K562 (cell line): Measurements from ENCODE around the gene UTS2R.

Experiments used
- GMEB1 ChIP-seq: fragments of 250-450 bp; sonication (Bioruptor Pico); IDR thresholded peaks from 2 replicates; pipeline ENCODE4 v1.4.0; 2020; ENCODE audit warnings: mild to moderate bottlenecking
- KLF16 ChIP-seq: IDR thresholded peaks from 2 replicates; pipeline ENCODE4 v1.6.1; 2016; ENCODE audit warnings: antibody characterized with exemption
- USF1 ChIP-seq: sonication (generic); formaldehyde crosslinking; IDR thresholded peaks from 2 replicates; pipeline ENCODE4 v1.9.0; 2022; ENCODE audit warnings: mild to moderate bottlenecking, missing genetic modification reagents
- ZNF12 ChIP-seq: sonication (generic); formaldehyde crosslinking; IDR thresholded peaks from 2 replicates; pipeline ENCODE4 v1.4.0; 2020; ENCODE audit warnings: mild to moderate bottlenecking, missing genetic modification reagents
- ZNF146 ChIP-seq: IDR thresholded peaks from one replicate; pipeline ENCODE4 v1.6.1; 2018; ENCODE audit warnings: missing compliant biosample characterization; ENCODE audit not compliant: unreplicated experiment
- TF ChIP-seq, protein P1 (sequence below), 3 experiments: IDR thresholded peaks in 2 of 3; conservative IDR thresholded peaks in 1 of 3; 2 replicates each; pipeline ENCODE4 v1.5.1; 2011 to 2012; ENCODE audit warnings: low read length in 3 of 3, mild to moderate bottlenecking in 3 of 3, control low read depth in 2 of 3, improper control_type of control experiment in 1 of 3, inconsistent platforms in 1 of 3, low read depth in 1 of 3, mixed read lengths in 1 of 3, moderate library complexity in 1 of 3; ENCODE audit not compliant: insufficient read depth in 2 of 3

GRCh38 chr17:82388922-82389283 is 17.3 kb downstream of the UTS2R start:
- TF ChIP-seq ZNF12 (CRISPR knock-in tag) (no peak), GMEB1 (CRISPR knock-in tag) (no peak), USF1 (CRISPR knock-in tag) (no peak), ZNF146 (CRISPR knock-in tag) (no peak), KLF16 (no peak)
- TF ChIP-seq, protein P1, sequence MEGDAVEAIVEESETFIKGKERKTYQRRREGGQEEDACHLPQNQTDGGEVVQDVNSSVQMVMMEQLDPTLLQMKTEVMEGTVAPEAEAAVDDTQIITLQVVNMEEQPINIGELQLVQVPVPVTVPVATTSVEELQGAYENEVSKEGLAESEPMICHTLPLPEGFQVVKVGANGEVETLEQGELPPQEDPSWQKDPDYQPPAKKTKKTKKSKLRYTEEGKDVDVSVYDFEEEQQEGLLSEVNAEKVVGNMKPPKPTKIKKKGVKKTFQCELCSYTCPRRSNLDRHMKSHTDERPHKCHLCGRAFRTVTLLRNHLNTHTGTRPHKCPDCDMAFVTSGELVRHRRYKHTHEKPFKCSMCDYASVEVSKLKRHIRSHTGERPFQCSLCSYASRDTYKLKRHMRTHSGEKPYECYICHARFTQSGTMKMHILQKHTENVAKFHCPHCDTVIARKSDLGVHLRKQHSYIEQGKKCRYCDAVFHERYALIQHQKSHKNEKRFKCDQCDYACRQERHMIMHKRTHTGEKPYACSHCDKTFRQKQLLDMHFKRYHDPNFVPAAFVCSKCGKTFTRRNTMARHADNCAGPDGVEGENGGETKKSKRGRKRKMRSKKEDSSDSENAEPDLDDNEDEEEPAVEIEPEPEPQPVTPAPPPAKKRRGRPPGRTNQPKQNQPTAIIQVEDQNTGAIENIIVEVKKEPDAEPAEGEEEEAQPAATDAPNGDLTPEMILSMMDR (IDR thresholded peaks at IDR 0.05 in 2 of 3, conservative IDR thresholded peaks at IDR 0.05 in 1 of 3; ENCODE audit: insufficient read depth in 2 of 3, low read depth in 1 of 3, low read length in 3 of 3) = no peak
